Trophoblast cell (in vitro differentiated cells and primary cell): ENCODE results near the gene ZNF804A.

Experiments
- DNase-seq, 2 donors: peaks; one replicate each; pipeline ENCODE4 v3.0.0-alpha.2; 2016
- H2AFZ ChIP-seq: 2 replicates; pipeline ENCODE4 v1.6.1; 2013; ENCODE audit warnings: low read length, moderate library complexity, mild to moderate bottlenecking; ENCODE audit not compliant: insufficient read depth, poor library complexity
- H2AK5ac ChIP-seq: 2 replicates; pipeline ENCODE4 v1.6.1; 2013; ENCODE audit warnings: mild to moderate bottlenecking, low read length
- H2BK120ac ChIP-seq: 2 replicates; pipeline ENCODE4 v1.6.1; 2013; ENCODE audit warnings: low read length, mild to moderate bottlenecking, moderate library complexity; ENCODE audit not compliant: insufficient read depth, poor library complexity
- H2BK12ac ChIP-seq: 2 replicates; pipeline ENCODE4 v1.6.1; 2013; ENCODE audit warnings: mild to moderate bottlenecking, low read length, moderate library complexity
- H2BK5ac ChIP-seq: 2 replicates; pipeline ENCODE4 v1.6.1; 2013; ENCODE audit warnings: low read length, low read depth, moderate library complexity, mild to moderate bottlenecking; ENCODE audit not compliant: poor library complexity
- H3K14ac ChIP-seq: 2 replicates; pipeline ENCODE4 v1.6.1; 2013; ENCODE audit warnings: mild to moderate bottlenecking, low read length
- H3K18ac ChIP-seq: 2 replicates; pipeline ENCODE4 v1.6.1; 2013; ENCODE audit warnings: mild to moderate bottlenecking, low read length
- H3K23ac ChIP-seq: 2 replicates; pipeline ENCODE4 v1.6.1; 2013; ENCODE audit warnings: low read length
- H3K27ac ChIP-seq: 2 replicates; pipeline ENCODE4 v1.5.1; 2013; ENCODE audit warnings: low read depth, mild to moderate bottlenecking, inconsistent platforms, low read length, moderate library complexity
- H3K27me3 ChIP-seq: 2 replicates; pipeline ENCODE4 v1.6.1; 2013; ENCODE audit warnings: inconsistent platforms, mild to moderate bottlenecking, low read length, moderate library complexity; ENCODE audit not compliant: insufficient read depth
- H3K36me3 ChIP-seq, 2 experiments: 1 replicate in 1 of 2; 2 replicates in 1 of 2; pipeline ENCODE4 v1.6.1; 2013; ENCODE audit warnings: low read length in 2 of 2, mild to moderate bottlenecking in 2 of 2, moderate library complexity in 1 of 2; ENCODE audit not compliant: insufficient read depth in 2 of 2, control insufficient read depth in 1 of 2
- H3K4ac ChIP-seq: 2 replicates; pipeline ENCODE4 v1.6.1; 2013; ENCODE audit warnings: low read depth, mild to moderate bottlenecking, low read length, moderate library complexity
- H3K4me1 ChIP-seq, 2 experiments: 1 replicate in 1 of 2; 2 replicates in 1 of 2; pipeline ENCODE4 v1.6.1; 2013; ENCODE audit warnings: low read length in 2 of 2, mild to moderate bottlenecking in 2 of 2, moderate library complexity in 1 of 2; ENCODE audit not compliant: insufficient read depth in 2 of 2, control insufficient read depth in 1 of 2
- H3K4me2 ChIP-seq: 2 replicates; pipeline ENCODE4 v1.6.1; 2013; ENCODE audit warnings: inconsistent platforms, mild to moderate bottlenecking, low read length, moderate library complexity
- H3K4me3 ChIP-seq: 2 replicates; pipeline ENCODE4 v1.5.1; 2013; ENCODE audit warnings: mild to moderate bottlenecking, low read depth, low read length, inconsistent platforms
- H3K79me1 ChIP-seq: one replicate; pipeline ENCODE4 v1.6.1; 2013; ENCODE audit warnings: low read length
- H3K79me2 ChIP-seq: 2 replicates; pipeline ENCODE4 v1.6.1; 2013; ENCODE audit warnings: low read length, mild to moderate bottlenecking; ENCODE audit not compliant: control insufficient read depth, insufficient read depth, poor library complexity
- H3K9ac ChIP-seq: 2 replicates; pipeline ENCODE4 v1.6.1; 2013; ENCODE audit warnings: mild to moderate bottlenecking, low read length
- H3K9me3 ChIP-seq: 2 replicates; pipeline ENCODE4 v1.6.1; 2013; ENCODE audit warnings: low read depth, mild to moderate bottlenecking, control low read depth, inconsistent platforms, low read length; ENCODE audit not compliant: insufficient read depth
- H4K12ac ChIP-seq: 2 replicates; pipeline ENCODE4 v1.6.1; 2013; ENCODE audit warnings: low read depth, mild to moderate bottlenecking, low read length, moderate library complexity
- H4K8ac ChIP-seq: 2 replicates; pipeline ENCODE4 v1.6.1; 2013; ENCODE audit warnings: low read depth, mild to moderate bottlenecking, low read length, moderate library complexity
- H4K91ac ChIP-seq: one replicate; pipeline ENCODE4 v1.6.1; 2013; ENCODE audit warnings: low read depth, mild to moderate bottlenecking, low read length, moderate library complexity
- WGBS: extraction: QIAGEN DNeasy Blood & Tissue Kit; methylation state at CpG from one replicate; pipeline ENCODE4 v1.1.7; 2013; ENCODE audit warnings: missing lambda C conversion rate; ENCODE audit not compliant: insufficient read length, insufficient coverage; ENCODE audit errors: extremely low coverage; 5-methylcytosine and 5-hydroxymethylcytosine counted together

Gene ZNF804A

GRCh38 chr2:184599872-184600222 lies 1.5 kb downstream of the ZNF804A start:
- Histone ChIP-seq H3K27ac (no peak overlapping the region), H4K91ac (no peak overlapping the region), H2AFZ (no peak overlapping the region), H3K79me1 (peaks cover 6% of the 10 kb centered on the region), H3K27me3 (no peaks in the 10 kb centered on the region), H3K4me3 (no peak overlapping the region), H3K9ac (no peak overlapping the region), H3K4ac (no peak overlapping the region), H3K14ac (no peak overlapping the region), H2BK12ac (no peak overlapping the region), H3K4me2 (peak overlapping the region; percentile 100), H3K18ac (no peak overlapping the region), H4K12ac (no peak overlapping the region), H2BK5ac (no peak overlapping the region), H2AK5ac (no peak overlapping the region), H3K9me3 (no peaks in the 10 kb centered on the region), H3K4me1 (peaks cover 3 to 4% of the 10 kb centered on the region in 2 experiments), H3K79me2 (no peaks in the 10 kb centered on the region), H4K8ac (no peak overlapping the region), H3K36me3 (no peaks in the 10 kb centered on the region), H2BK120ac (no peak overlapping the region), H3K23ac (no peak overlapping the region)
- DNase-seq, result no peak
- WGBS, result no CpG with 5 or more reads among the region's 2 CpGs

GRCh38 chr2:184602734-184603133 lies 4.4 kb downstream of the ZNF804A start:
- Histone ChIP-seq H3K4me2 (no peak overlapping the region), H3K27me3 (no peaks in the 10 kb centered on the region), H4K12ac (no peak overlapping the region), H3K14ac (no peak overlapping the region), H2AFZ (no peak overlapping the region), H2AK5ac (no peak overlapping the region), H4K91ac (no peak overlapping the region), H2BK120ac (no peak overlapping the region), H3K4ac (no peak overlapping the region), H3K36me3 (no peaks in the 10 kb centered on the region), H3K4me3 (no peak overlapping the region), H3K79me2 (no peaks in the 10 kb centered on the region), H3K9ac (no peak overlapping the region), H3K18ac (no peak overlapping the region), H3K27ac (no peak overlapping the region), H4K8ac (no peak overlapping the region), H3K23ac (no peak overlapping the region), H2BK5ac (no peak overlapping the region), H3K9me3 (no peaks in the 10 kb centered on the region), H2BK12ac (no peak overlapping the region), H3K79me1 (peaks cover 4% of the 10 kb centered on the region), H3K4me1 (peaks cover under 1 to 4% of the 10 kb centered on the region in 2 experiments)
- no peak for DNase-seq
- WGBS, result no CpG with 5 or more reads among the region's 3 CpGs

DNA sequence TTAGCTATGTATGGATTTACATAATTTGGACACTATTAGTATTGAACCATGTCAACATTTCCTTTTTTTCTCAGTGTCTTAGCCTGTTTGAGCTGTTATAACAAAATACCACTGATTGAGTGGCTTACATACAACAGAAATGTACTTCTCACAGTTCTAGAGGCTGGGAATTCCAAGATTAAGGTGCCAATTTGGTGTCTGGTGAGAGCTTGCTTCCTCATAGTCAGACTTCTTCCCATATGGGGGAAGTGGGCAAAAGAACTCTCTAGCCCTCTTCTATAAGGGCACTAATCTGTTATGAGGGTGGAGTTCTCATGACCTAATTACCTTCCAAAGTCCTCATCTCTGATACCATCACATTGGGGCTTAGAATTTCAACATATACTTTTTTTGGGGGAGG lies 12.6 kb downstream of the ZNF804A start:
- H3K27me3 ChIP-seq, result no peaks in the 10 kb centered on the region
- H2BK12ac ChIP-seq, result no peak overlapping the region
- no peak overlapping the region for H4K91ac ChIP-seq
- no peak overlapping the region for H3K4me3 ChIP-seq
- H3K79me1 ChIP-seq, result no peaks in the 10 kb centered on the region
- H2AFZ ChIP-seq, result no peak overlapping the region
- no peak overlapping the region for H2BK120ac ChIP-seq
- H3K36me3 ChIP-seq, result no peaks in the 10 kb centered on the region
- no peak overlapping the region for H3K4me2 ChIP-seq
- no peak overlapping the region for H3K9ac ChIP-seq
- H2BK5ac ChIP-seq, result no peak overlapping the region
- no peak overlapping the region for H2AK5ac ChIP-seq
- no peak for DNase-seq
- no peak overlapping the region for H3K14ac ChIP-seq
- H4K8ac ChIP-seq, result no peak overlapping the region
- no peaks in the 10 kb centered on the region for H3K79me2 ChIP-seq
- no peak overlapping the region for H3K23ac ChIP-seq
- H3K18ac ChIP-seq, result no peak overlapping the region
- H3K4ac ChIP-seq, result no peak overlapping the region
- H3K9me3 ChIP-seq, result no peaks in the 10 kb centered on the region
- no peaks in the 10 kb centered on the region for H3K4me1 ChIP-seq
- H4K12ac ChIP-seq, result no peak overlapping the region
- no peak overlapping the region for H3K27ac ChIP-seq

DNA sequence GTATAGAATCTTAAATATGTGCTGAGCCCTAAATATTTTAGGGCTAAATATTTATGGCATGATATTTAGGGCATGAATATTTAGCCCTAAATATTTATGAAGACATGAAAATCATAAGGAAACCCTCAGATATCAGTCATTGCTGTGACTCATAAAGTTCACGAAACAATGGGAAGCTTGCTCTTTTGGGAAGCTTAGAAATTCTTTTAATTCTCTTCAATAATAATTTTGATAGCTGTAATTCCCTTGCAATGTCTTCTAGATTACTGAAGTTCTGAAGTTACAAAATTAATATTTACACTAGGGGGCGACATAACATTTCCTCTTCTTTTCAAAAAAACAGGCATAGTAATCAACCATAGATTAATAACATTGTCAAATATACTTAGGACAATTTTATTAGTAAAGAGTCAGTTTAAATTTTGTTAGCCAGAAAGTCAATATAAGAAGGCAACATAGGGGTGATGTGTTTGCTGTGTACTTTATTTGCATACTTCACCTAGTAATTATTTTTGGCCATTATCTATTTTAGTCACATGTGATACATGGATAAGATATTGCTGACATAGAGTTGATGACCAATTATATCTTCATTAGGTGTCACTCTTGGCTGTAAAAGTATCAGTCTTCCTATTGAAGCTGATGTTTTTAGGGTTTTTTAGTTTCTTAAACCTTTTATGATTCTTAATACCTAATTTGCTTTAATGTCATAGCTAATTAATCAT lies 13.2 kb downstream of the ZNF804A start:
- no peak overlapping the region for H2AK5ac ChIP-seq
- no peak overlapping the region for H3K9ac ChIP-seq
- no peak overlapping the region for H4K91ac ChIP-seq
- no peak overlapping the region for H3K27ac ChIP-seq
- no peaks in the 10 kb centered on the region for H3K4me1 ChIP-seq
- WGBS, result no CpG with 5 or more reads among the region's 2 CpGs
- H3K79me1 ChIP-seq, result no peaks in the 10 kb centered on the region
- H2AFZ ChIP-seq, result no peak overlapping the region
- no peaks in the 10 kb centered on the region for H3K79me2 ChIP-seq
- H3K4ac ChIP-seq, result no peak overlapping the region
- H3K4me3 ChIP-seq, result no peak overlapping the region
- no peak overlapping the region for H3K4me2 ChIP-seq
- H3K23ac ChIP-seq, result no peak overlapping the region
- H4K12ac ChIP-seq, result no peak overlapping the region
- H3K18ac ChIP-seq, result no peak overlapping the region
- no peaks in the 10 kb centered on the region for H3K27me3 ChIP-seq
- no peak overlapping the region for H2BK5ac ChIP-seq
- DNase-seq, result peak in 1 of 2 donors; percentile 55
- no peak overlapping the region for H4K8ac ChIP-seq
- no peak overlapping the region for H2BK12ac ChIP-seq
- no peaks in the 10 kb centered on the region for H3K36me3 ChIP-seq
- no peak overlapping the region for H3K14ac ChIP-seq
- no peaks in the 10 kb centered on the region for H3K9me3 ChIP-seq
- H2BK120ac ChIP-seq, result no peak overlapping the region
